Cardiac fibroblast (primary cell): ENCODE measurements around the gene ACTBL2.
A peak's percentile ranks its signal among the peaks of the same experiment; 100 is the strongest.
"Not testable (repeated sequence)": the region's sequence is repeated elsewhere in the genome, so short reads cannot be mapped to it uniquely, and the experiment has no call there.

ENCODE experiments used
- DNase-seq, 2 donors: peaks; one replicate each; pipeline versions ENCODE4 v3.0.0 to v3.0.0-alpha.2; 2010; ENCODE audit warnings: low read depth in 2 of 2
- H3K4me3 ChIP-seq, 2 donors: replicated peaks in 1 of 2; 1 replicate in 1 of 2; 2 replicates in 1 of 2; pipeline ENCODE4 v1.5.1; 2011; ENCODE audit warnings: low read depth in 2 of 2, low read length in 2 of 2, mild to moderate bottlenecking in 2 of 2, moderate library complexity in 1 of 2
- TF ChIP-seq, protein P1 (sequence below): IDR thresholded peaks from one replicate; pipeline ENCODE4 v1.5.1; 2011; ENCODE audit warnings: low read depth, mild to moderate bottlenecking, low read length, inconsistent platforms

The ACTBL2 gene

DNA sequence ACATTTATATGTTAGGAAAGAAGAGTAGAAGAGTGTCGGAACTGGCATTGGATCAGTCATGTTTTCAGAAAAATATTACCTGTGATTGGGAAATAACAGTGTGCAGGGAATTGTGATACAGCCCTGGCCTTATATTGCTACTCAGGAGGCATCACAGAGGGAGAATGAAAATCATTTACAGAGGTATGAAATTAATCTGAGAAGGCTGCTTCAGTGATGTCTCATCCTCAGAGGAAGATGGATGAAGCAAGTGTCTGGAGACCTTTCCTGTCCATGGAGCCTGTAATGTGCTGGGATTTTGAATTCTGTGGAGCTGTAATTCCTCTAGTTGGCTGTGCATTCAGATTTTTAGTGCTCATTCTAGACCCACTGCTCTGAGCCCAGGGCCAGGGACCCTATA, 3.8 kb downstream of the ACTBL2 start:
- no peak overlapping the region for H3K4me3 ChIP-seq
- TF ChIP-seq, protein P1, sequence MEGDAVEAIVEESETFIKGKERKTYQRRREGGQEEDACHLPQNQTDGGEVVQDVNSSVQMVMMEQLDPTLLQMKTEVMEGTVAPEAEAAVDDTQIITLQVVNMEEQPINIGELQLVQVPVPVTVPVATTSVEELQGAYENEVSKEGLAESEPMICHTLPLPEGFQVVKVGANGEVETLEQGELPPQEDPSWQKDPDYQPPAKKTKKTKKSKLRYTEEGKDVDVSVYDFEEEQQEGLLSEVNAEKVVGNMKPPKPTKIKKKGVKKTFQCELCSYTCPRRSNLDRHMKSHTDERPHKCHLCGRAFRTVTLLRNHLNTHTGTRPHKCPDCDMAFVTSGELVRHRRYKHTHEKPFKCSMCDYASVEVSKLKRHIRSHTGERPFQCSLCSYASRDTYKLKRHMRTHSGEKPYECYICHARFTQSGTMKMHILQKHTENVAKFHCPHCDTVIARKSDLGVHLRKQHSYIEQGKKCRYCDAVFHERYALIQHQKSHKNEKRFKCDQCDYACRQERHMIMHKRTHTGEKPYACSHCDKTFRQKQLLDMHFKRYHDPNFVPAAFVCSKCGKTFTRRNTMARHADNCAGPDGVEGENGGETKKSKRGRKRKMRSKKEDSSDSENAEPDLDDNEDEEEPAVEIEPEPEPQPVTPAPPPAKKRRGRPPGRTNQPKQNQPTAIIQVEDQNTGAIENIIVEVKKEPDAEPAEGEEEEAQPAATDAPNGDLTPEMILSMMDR: no peak
- DNase-seq: peak in 1 of 2 donors; percentile 25

GRCh38 chr5:57476601-57477056, 6.0 kb downstream of the ACTBL2 start:
- H3K4me3 ChIP-seq: no peak overlapping the region
- DNase-seq: peak in 1 of 2 donors; percentile 25
- TF ChIP-seq, protein P1: no peak

DNA sequence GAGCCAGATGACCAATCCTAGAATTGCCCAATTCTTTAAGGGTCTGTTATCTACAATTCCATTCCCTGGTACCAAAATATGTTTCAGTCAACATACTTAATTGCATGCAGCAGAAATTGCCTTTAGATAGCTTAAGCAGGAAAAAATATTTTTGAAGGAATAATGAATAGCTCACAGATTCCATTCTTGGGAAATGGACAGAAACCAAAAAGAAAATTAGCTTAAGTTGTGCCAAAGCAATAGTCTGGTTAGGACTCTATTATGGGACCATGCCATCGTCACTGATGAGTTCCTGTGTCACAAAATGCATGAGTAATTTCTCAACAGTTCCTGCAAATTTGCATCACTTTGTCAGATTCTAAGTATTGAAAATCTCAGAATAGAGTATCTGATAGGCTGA, 12.3 kb downstream of the ACTBL2 start:
- no peak overlapping the region for H3K4me3 ChIP-seq
- TF ChIP-seq, protein P1: no peak
- peak in 1 of 2 donors; percentile 55 for DNase-seq

DNA sequence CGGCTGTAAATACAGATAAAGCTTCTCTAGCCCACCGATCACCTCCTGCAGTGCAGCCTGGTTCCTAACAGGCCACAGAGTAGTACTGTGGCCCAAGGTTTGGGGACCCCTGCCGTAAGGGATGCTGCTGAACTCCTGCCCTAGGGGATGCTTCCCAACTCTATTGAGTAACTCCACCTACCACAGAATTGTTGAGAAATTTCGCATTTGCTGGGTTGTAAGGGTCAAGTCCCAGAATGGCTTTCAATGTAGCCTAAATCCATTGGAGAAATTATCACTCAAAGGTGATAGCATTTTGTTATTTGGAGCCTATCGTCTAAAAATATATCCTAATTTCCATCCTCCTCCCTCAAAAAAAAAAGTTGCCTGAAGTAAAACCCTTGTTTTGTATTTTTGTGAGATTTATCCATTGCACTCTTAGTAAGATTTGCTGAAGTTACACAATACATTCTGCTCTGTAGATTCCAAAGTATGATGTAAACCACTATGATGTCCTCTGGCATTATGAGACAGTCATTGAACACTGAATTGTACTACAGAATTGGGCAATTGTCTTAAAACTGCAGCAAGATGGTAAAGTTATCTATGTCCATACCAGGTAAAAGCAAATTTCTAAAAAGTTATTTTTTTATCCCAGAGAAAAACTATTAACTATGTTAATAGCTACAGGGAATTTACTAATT, 14.0 kb downstream of the ACTBL2 start:
- TF ChIP-seq, protein P1: no peak
- H3K4me3 ChIP-seq: no peak overlapping the region
- DNase-seq: peak; percentile 82 to 90

GRCh38 chr5:57466544-57466943, 16.1 kb downstream of the ACTBL2 start:
- TF ChIP-seq, protein P1: no peak
- no peak for DNase-seq
- no peak overlapping the region for H3K4me3 ChIP-seq

DNA sequence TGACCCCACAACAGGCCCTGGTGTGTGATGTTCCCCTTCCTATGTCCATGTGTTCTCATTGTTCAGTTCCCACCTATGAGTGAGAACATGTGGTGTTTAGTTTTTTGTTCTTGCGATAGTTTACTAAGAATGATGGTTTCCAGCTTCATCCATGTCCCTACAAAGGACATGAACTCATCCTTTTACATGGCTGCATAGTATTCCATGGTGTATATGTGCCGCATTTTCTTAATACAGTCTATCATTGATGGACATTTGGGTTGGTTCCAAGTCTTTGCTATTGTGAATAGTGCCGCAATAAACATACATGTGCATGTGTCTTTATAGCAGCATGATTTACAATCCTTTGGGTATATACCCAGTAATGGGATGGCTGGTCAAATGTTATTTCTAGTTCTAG, 22.6 kb downstream of the ACTBL2 start:
- H3K4me3 ChIP-seq, DNase-seq: not testable (repeated sequence)

GRCh38 chr5:57458443-57458842, 24.2 kb downstream of the ACTBL2 start:
- no peak overlapping the region for H3K4me3 ChIP-seq
- DNase-seq: no peak
- TF ChIP-seq, protein P1: no peak
